ENCODE measurements around the gene WFDC13. TPM values are rescaled to one million over a fixed set of nuclear protein-coding genes. Genes with fewer than 3 reads are reported as not detected.

The WFDC13 gene
- total and polyA plus RNA-seq, 2 of the 8 experiments (the other 6 are each of a cell fraction or from before 2014, with no cell fraction given), result not detected

DNA sequence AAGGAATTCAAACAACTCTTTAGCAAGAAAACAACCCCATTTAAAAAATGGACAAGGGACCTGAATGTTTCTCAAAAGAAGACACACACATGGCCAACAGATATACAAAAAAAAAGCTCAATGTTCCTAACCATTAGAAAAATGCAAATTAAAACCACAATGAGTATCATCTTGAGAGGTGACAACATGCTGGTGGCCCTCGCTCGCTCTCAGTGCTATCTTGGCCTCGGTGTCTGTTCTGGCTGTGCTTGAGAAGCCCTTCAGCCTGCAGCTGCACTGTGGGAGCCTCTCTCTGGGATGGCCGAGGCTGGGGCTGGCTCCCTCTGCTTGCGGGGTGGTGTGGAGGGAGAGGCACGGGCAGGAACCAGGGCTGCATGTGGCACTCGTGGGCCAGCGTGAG lies 33.7 kb downstream of the WFDC13 start:
- ChIA-PET CTCF (ENCODE audit: partially characterized antibody) (interaction anchor here (0.6 kb wide), 1 partner anchor 54 kb away, joined by 3 read pairs; no protein-coding TSS in a partner anchor), POLR2A (ENCODE audit: partially characterized antibody) (no interaction called here)
- no peak overlapping the region for H2BK120ac ChIP-seq (replicated peaks; ENCODE audit: low read depth, low read length)
- no peak overlapping the region for H3K9ac ChIP-seq (replicated peaks in 1 of 4; ENCODE audit: extremely low read depth in 1 of 4, low read depth in 3 of 4, low read length in 3 of 4)
- no peak overlapping the region for H3K27ac ChIP-seq (ENCODE audit: low read depth, low read length)
- H4K8ac ChIP-seq (ENCODE audit: extremely low read depth, insufficient read depth, low read length), result no peak overlapping the region
- no peak overlapping the region for H3K18ac ChIP-seq (ENCODE audit: extremely low read depth, low read length)
- H4K91ac ChIP-seq (replicated peaks; ENCODE audit: insufficient read length, low read length), result no peak overlapping the region
- no peaks in the 10 kb centered on the region for H3K4me1 ChIP-seq (replicated peaks in 1 of 4; ENCODE audit: control insufficient read depth in 3 of 4, insufficient read depth in 4 of 4, low read length in 3 of 4)
- no peak overlapping the region for H3K23ac ChIP-seq (ENCODE audit: insufficient read length)
- FAIRE-seq, result no peak
- no peaks in the 10 kb centered on the region for H3K27me3 ChIP-seq (replicated peaks in 1 of 4; ENCODE audit: control insufficient read depth in 3 of 4, extremely low read depth in 1 of 4, insufficient read depth in 3 of 4, low read length in 3 of 4)
- H2BK20ac ChIP-seq (ENCODE audit: low read length), result no peak overlapping the region
- H2AK5ac ChIP-seq (ENCODE audit: low read depth, low read length), result no peak overlapping the region
- no peaks in the 10 kb centered on the region for H3K23me2 ChIP-seq (ENCODE audit: low read depth, low read length)
- H4K20me1 ChIP-seq (replicated peaks in 1 of 2; ENCODE audit: control insufficient read depth in 1 of 2, insufficient read depth in 2 of 2, low read length in 2 of 2), result no peaks in the 10 kb centered on the region
- H3K14ac ChIP-seq (ENCODE audit: insufficient read length), result no peak overlapping the region
- H2AFZ ChIP-seq (ENCODE audit: low read length), result no peak overlapping the region
- peaks cover 0 to 3% (median 0%) of the 10 kb centered on the region in 4 experiments; a peak in 1 of 8 replicates for H3K36me3 ChIP-seq (ENCODE audit: control insufficient read depth in 2 of 4, insufficient read depth in 4 of 4, low read length in 3 of 4)
- H3K79me2 ChIP-seq (ENCODE audit: control insufficient read depth in 1 of 2, insufficient read depth in 2 of 2, low read length in 2 of 2), result no peaks in the 10 kb centered on the region
- H3K9me3 ChIP-seq (ENCODE audit: insufficient read depth in 2 of 2, low read depth in 1 of 2, low read length in 1 of 2), result peaks cover 9 to 11% of the 10 kb centered on the region in 2 experiments; a peak in 3 of 4 replicates
- DNase-seq (ENCODE audit: low read depth in 1 of 2, low spot score in 2 of 2), result no peak
- no peak overlapping the region for H3K4ac ChIP-seq (replicated peaks; ENCODE audit: insufficient read length, low read depth, low read length)
- 81% methylated on average over 6 of the region's 8 CpGs; no CpG with 5 or more reads in 1 of the 2 experiments for WGBS, 2 experiments (ENCODE audit: extremely low coverage in 1 of 2, insufficient coverage in 1 of 2, insufficient read length in 1 of 2, insufficient replicate concordance in 2 of 2, low coverage in 1 of 2, low lambda C conversion rate in 2 of 2, missing lambda C conversion rate in 1 of 2)
- H2BK15ac ChIP-seq (ENCODE audit: low read length), result no peak overlapping the region
- H2BK12ac ChIP-seq (ENCODE audit: low read depth, low read length), result no peak overlapping the region
- no peak overlapping the region for H4K5ac ChIP-seq (ENCODE audit: insufficient read length, low read depth, low read length)
- H3K4me3 ChIP-seq (ENCODE audit: extremely low read depth in 1 of 4, insufficient read depth in 2 of 4, low read depth in 3 of 4, low read length in 4 of 4), result no peak overlapping the region
- no peaks in the 10 kb centered on the region for H3K79me1 ChIP-seq (ENCODE audit: low read depth, low read length)
- H3K4me2 ChIP-seq (ENCODE audit: insufficient read depth in 1 of 2, low read depth in 2 of 2, low read length in 2 of 2), result no peak overlapping the region
- H3K56ac ChIP-seq (replicated peaks; ENCODE audit: insufficient read length, low read depth, low read length), result no peak overlapping the region
- no peak overlapping the region for H2BK5ac ChIP-seq (ENCODE audit: low read depth, low read length)
- no peak for TF ChIP-seq POU5F1 (IDR thresholded peaks at IDR 0.05; ENCODE audit: low read depth, low read length)
- no peak for TF ChIP-seq FOSL1 (IDR thresholded peaks at IDR 0.05; ENCODE audit: insufficient read depth, low read depth, low read length)
- TF ChIP-seq SP2 (IDR thresholded peaks at IDR 0.05; ENCODE audit: low read length), result no peak
- no peak for TF ChIP-seq KDM1A (IDR thresholded peaks at IDR 0.05; ENCODE audit: borderline replicate concordance, low read length)
- TF ChIP-seq CHD2 (IDR thresholded peaks at IDR 0.05; ENCODE audit: low read length), result no peak
- TF ChIP-seq GTF2F1 (IDR thresholded peaks at IDR 0.05; ENCODE audit: borderline replicate concordance, low read depth, low read length), result no peak

Measured in H1 (cell line).